Skeletal muscle tissue (tissue), 4 donors: ENCODE measurements around the gene NUDT14. TPM values are rescaled to one million over a fixed set of nuclear protein-coding genes. Genes with fewer than 3 reads are reported as not detected.

Experiments used
- H3K27ac ChIP-seq: one replicate; pipeline ENCODE4 v1.7.0; 2013; ENCODE audit warnings: mild to moderate bottlenecking, low read depth, low read length, inconsistent platforms
- H3K27me3 ChIP-seq, 3 donors: one replicate each; pipeline ENCODE4 v1.7.0; 2013; ENCODE audit warnings: low read length in 3 of 3; ENCODE audit not compliant: control insufficient read depth in 3 of 3, insufficient read depth in 3 of 3
- H3K36me3 ChIP-seq, 3 donors: one replicate each; pipeline ENCODE4 v1.7.0; 2013; ENCODE audit warnings: low read length in 3 of 3; ENCODE audit not compliant: control insufficient read depth in 3 of 3, insufficient read depth in 3 of 3
- H3K4me1 ChIP-seq, 3 donors: one replicate each; pipeline ENCODE4 v1.7.0; 2013; ENCODE audit warnings: low read length in 3 of 3, mild to moderate bottlenecking in 3 of 3; ENCODE audit not compliant: control insufficient read depth in 3 of 3, insufficient read depth in 3 of 3
- H3K4me3 ChIP-seq, 3 donors: one replicate each; pipeline ENCODE4 v1.7.0; 2013; ENCODE audit warnings: low read length in 3 of 3
- H3K9ac ChIP-seq, 3 donors: one replicate each; pipeline ENCODE4 v1.7.0; 2013; ENCODE audit warnings: low read length in 3 of 3, mild to moderate bottlenecking in 3 of 3, moderate library complexity in 2 of 3, low read depth in 1 of 3
- H3K9me3 ChIP-seq, 3 donors: one replicate each; pipeline ENCODE4 v1.7.0; 2013; ENCODE audit warnings: low read length in 3 of 3; ENCODE audit not compliant: control insufficient read depth in 3 of 3
- total RNA-seq: library from RNA; depleted of rRNA; stranded (reverse); fragments of >200 nt; gene quantifications from one replicate; pipeline ENCODE4 v1.2.3, GENCODE V29; 2014
- donor health status: Osteomylitis.

NUDT14 gene
- total RNA-seq, 1 donor from 2014 or later: 17.2 TPM

GRCh38 chr14:105150026-105150367 is 31.1 kb downstream of the NUDT14 start:
- Histone ChIP-seq H3K9ac (no peak overlapping the region), H3K27ac (no peak overlapping the region), H3K36me3 (peaks cover 16 to 37% (median 27%) of the 10 kb centered on the region in 3 donors), H3K9me3 (no peaks in the 10 kb centered on the region), H3K4me3 (no peak overlapping the region), H3K4me1 (peaks cover 24 to 35% (median 33%) of the 10 kb centered on the region in 3 donors), H3K27me3 (no peaks in the 10 kb centered on the region)

DNA sequence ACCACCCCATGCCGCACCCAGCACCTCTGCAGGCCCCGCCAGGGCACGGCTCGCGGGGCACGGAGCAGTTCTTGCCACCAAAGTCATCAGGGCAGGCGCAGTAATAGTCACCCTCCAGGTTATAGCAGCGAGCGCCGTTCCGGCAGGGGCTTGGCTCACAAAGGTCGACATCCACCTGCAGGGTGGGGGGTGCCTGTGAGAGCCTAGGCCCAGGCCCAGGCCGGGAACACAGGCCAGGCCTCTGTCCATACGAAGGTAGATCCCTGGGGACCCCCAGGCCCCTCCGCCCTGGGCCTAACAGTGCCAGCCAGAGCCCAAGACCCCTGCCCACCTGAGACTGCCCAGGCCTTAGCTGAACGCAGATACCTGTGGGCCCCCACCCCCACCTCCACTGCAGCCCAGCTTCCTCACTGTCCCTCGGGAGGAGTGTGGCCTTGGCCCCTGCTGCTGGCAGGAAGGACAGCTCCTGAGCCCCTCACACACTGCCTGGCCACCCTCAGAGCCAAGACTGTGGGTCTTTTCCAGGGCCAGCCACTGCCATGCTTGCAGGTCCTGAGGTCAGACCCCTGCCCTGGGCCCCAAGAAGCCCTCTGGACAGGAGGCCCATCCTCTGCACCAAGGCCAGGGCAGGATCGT is 31.8 kb downstream of the NUDT14 start:
- H3K27me3 ChIP-seq: no peaks in the 10 kb centered on the region
- peaks cover 19 to 41% (median 33%) of the 10 kb centered on the region in 3 donors for H3K36me3 ChIP-seq
- no peak overlapping the region for H3K27ac ChIP-seq

GRCh38 chr14:105148604-105149145 is 32.4 kb downstream of the NUDT14 start:
- Histone ChIP-seq H3K27me3 (no peaks in the 10 kb centered on the region), H3K36me3 (peaks cover 19 to 43% (median 34%) of the 10 kb centered on the region in 3 donors), H3K9me3 (no peaks in the 10 kb centered on the region)

More for the DNA sequence above, 31.8 kb downstream of the NUDT14 start:
- peaks cover 24 to 30% (median 29%) of the 10 kb centered on the region in 3 donors for H3K4me1 ChIP-seq
- no peak overlapping the region for H3K4me3 ChIP-seq
- no peak overlapping the region for H3K9ac ChIP-seq
- no peaks in the 10 kb centered on the region for H3K9me3 ChIP-seq

GRCh38 chr14:105147671-105148603 is 33.2 kb downstream of the NUDT14 start:
- Histone ChIP-seq H3K4me1 (peaks cover 14 to 17% (median 17%) of the 10 kb centered on the region in 3 donors), H3K36me3 (peaks cover 19 to 47% (median 36%) of the 10 kb centered on the region in 3 donors), H3K4me3 (no peak overlapping the region), H3K9ac (no peak overlapping the region), H3K27ac (no peak overlapping the region), H3K9me3 (no peaks in the 10 kb centered on the region), H3K27me3 (no peaks in the 10 kb centered on the region)

More at GRCh38 chr14:105148604-105149145, 32.4 kb downstream of the NUDT14 start:
- no peak overlapping the region for H3K27ac ChIP-seq
- H3K4me1 ChIP-seq: peaks cover 18 to 25% (median 23%) of the 10 kb centered on the region in 3 donors
- no peak overlapping the region for H3K9ac ChIP-seq
- no peak overlapping the region for H3K4me3 ChIP-seq

GRCh38 chr14:105146976-105147635 is 34.0 kb downstream of the NUDT14 start:
- H3K36me3 ChIP-seq: peaks cover 19 to 49% (median 38%) of the 10 kb centered on the region in 3 donors
- no peaks in the 10 kb centered on the region for H3K27me3 ChIP-seq
- H3K9ac ChIP-seq: no peak overlapping the region
- H3K4me1 ChIP-seq: peaks cover 6 to 9% (median 9%) of the 10 kb centered on the region in 3 donors
- H3K4me3 ChIP-seq: no peak overlapping the region
- no peak overlapping the region for H3K27ac ChIP-seq
- no peaks in the 10 kb centered on the region for H3K9me3 ChIP-seq

- no peak overlapping the region for H3K9ac ChIP-seq
- H3K9me3 ChIP-seq: no peaks in the 10 kb centered on the region
- no peaks in the 10 kb centered on the region for H3K27me3 ChIP-seq
- H3K4me1 ChIP-seq: peaks cover 0 to 2% (median 1%) of the 10 kb centered on the region in 3 donors
- H3K27ac ChIP-seq: no peak overlapping the region
- peaks cover 22 to 57% (median 42%) of the 10 kb centered on the region in 3 donors for H3K36me3 ChIP-seq
- no peak overlapping the region for H3K4me3 ChIP-seq
Observed at GRCh38 chr14:105146181-105146975, 34.7 kb downstream of the NUDT14 start.

GRCh38 chr14:105145381-105146180 is 35.5 kb downstream of the NUDT14 start:
- Histone ChIP-seq H3K4me1 (no peaks in the 10 kb centered on the region), H3K27ac (no peak overlapping the region), H3K9me3 (no peaks in the 10 kb centered on the region), H3K4me3 (no peak overlapping the region), H3K36me3 (peaks cover 30 to 60% (median 47%) of the 10 kb centered on the region in 3 donors), H3K27me3 (no peaks in the 10 kb centered on the region), H3K9ac (no peak overlapping the region)

DNA sequence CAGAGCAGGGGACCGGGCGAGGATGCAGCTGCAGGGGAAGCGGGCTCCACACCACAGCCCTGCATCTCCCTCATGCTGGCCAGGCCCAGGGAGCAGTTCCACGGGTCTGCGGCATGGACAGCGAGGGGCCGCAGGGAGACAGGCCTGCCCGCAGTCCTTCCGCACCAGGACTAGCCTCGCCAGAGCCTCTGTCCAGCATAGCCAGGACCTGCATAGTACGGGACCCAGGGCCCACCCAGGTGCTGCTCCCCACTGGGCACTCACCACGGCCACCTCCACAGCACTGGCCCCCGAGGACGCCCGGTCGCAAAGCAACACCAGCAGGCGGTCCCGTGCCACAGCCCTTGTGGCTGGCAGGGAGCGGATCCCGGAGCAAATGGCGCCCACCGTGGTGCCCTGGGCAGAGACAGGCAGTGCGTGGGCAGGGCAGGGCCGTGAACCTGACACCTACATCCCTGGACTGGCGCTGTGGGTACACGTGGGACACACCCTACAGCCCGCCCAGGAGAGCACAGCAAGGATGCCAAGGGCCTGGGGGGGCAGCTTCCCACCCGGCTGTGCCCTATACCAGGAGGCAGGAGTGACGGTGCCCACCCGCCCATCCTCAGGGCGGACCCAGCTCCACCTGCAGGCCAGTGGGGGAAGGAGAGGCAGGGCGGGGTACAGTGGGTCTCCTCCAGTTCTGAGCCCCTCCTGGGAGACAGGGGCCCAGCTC is 36.3 kb downstream of the NUDT14 start:
- peaks cover 1 to 5% (median 3%) of the 10 kb centered on the region in 3 donors for H3K9me3 ChIP-seq
- H3K27me3 ChIP-seq: no peaks in the 10 kb centered on the region
- no peaks in the 10 kb centered on the region for H3K4me1 ChIP-seq
- no peak overlapping the region for H3K9ac ChIP-seq
- no peak overlapping the region for H3K27ac ChIP-seq
- no peak overlapping the region for H3K4me3 ChIP-seq
- H3K36me3 ChIP-seq: peaks cover 36 to 60% (median 49%) of the 10 kb centered on the region in 3 donors
